GM23248 (cell line): ENCODE measurements around the gene MGMT. TPM values are rescaled to one million over a fixed set of nuclear protein-coding genes. Genes with fewer than 3 reads are reported as not detected.
A peak's percentile ranks its signal among the peaks of the same experiment; 100 is the strongest.

ENCODE experiments used
- DNase-seq: peaks from one replicate; pipeline ENCODE4 v3.0.0-alpha.2; 2015
- H2AFZ ChIP-seq: fragments of 200-600 bp; sonication (generic); 2 replicates; pipeline ENCODE4 v1.6.1; 2016; ENCODE audit warnings: antibody characterized with exemption
- H3F3A ChIP-seq: fragments of 200-600 bp; sonication (generic); 2 replicates; pipeline ENCODE4 v1.6.1; 2016; ENCODE audit warnings: mild to moderate bottlenecking, antibody characterized with exemption, mixed run types; ENCODE audit not compliant: insufficient read depth
- H3K27ac ChIP-seq: fragments of 200-600 bp; sonication (generic); 2 replicates; pipeline ENCODE4 v1.5.1; 2016; ENCODE audit warnings: mild to moderate bottlenecking
- H3K27me3 ChIP-seq: fragments of 200-600 bp; sonication (generic); replicated peaks from 2 replicates; pipeline ENCODE4 v1.6.1; 2016; ENCODE audit warnings: mild to moderate bottlenecking; ENCODE audit not compliant: insufficient read depth
- H3K36me3 ChIP-seq: fragments of 200-600 bp; sonication (generic); 2 replicates; pipeline ENCODE4 v1.6.1; 2016; ENCODE audit warnings: low read depth, mild to moderate bottlenecking
- H3K4me1 ChIP-seq: fragments of 200-600 bp; sonication (generic); 2 replicates; pipeline ENCODE4 v1.6.1; 2016; ENCODE audit warnings: mild to moderate bottlenecking; ENCODE audit not compliant: insufficient read depth
- H3K4me2 ChIP-seq: fragments of 200-600 bp; sonication (generic); one replicate; pipeline ENCODE4 v1.6.1; 2016; ENCODE audit warnings: mild to moderate bottlenecking; ENCODE audit not compliant: unreplicated experiment
- H3K4me3 ChIP-seq: fragments of 200-600 bp; sonication (generic); 2 replicates; pipeline ENCODE4 v1.5.1; 2016; ENCODE audit warnings: mild to moderate bottlenecking
- H3K79me2 ChIP-seq: fragments of 200-600 bp; sonication (generic); 2 replicates; pipeline ENCODE4 v1.6.1; 2016; ENCODE audit warnings: mild to moderate bottlenecking; ENCODE audit not compliant: insufficient read depth
- H3K9ac ChIP-seq: fragments of 200-600 bp; sonication (generic); 2 replicates; pipeline ENCODE4 v1.6.1; 2016; ENCODE audit warnings: mild to moderate bottlenecking
- H3K9me2 ChIP-seq: fragments of 200-600 bp; sonication (generic); 2 replicates; pipeline ENCODE4 v1.6.1; 2016; ENCODE audit warnings: mixed run types, mild to moderate bottlenecking, moderate library complexity; ENCODE audit not compliant: insufficient read depth
- H3K9me3 ChIP-seq: fragments of 200-600 bp; sonication (generic); one replicate; pipeline ENCODE4 v1.6.1; 2017; ENCODE audit warnings: low read depth
- H4K20me1 ChIP-seq: fragments of 200-600 bp; sonication (generic); 2 replicates; pipeline ENCODE4 v1.6.0; 2016; ENCODE audit not compliant: insufficient read depth
- EZH2 ChIP-seq: fragments of 200-600 bp; sonication (generic); IDR thresholded peaks from 2 replicates; pipeline ENCODE4 v1.6.1; 2018; ENCODE audit warnings: antibody characterized with exemption, mild to moderate bottlenecking; ENCODE audit not compliant: insufficient read depth, poor library complexity, severe bottlenecking
- EZH2phosphoT487 ChIP-seq: fragments of 200-600 bp; sonication (generic); IDR thresholded peaks from 2 replicates; pipeline ENCODE4 v1.6.1; 2018; ENCODE audit warnings: antibody characterized with exemption, moderate library complexity, mild to moderate bottlenecking, low read depth; ENCODE audit not compliant: insufficient read depth
- WGBS, 2 experiments: methylation state at CpG; one replicate each; pipeline ENCODE4 v1.1.6; 2015 to 2017; ENCODE audit warnings: low lambda C conversion rate in 2 of 2, low coverage in 1 of 2; ENCODE audit errors: missing lambda C conversion rate in 2 of 2; 5-methylcytosine and 5-hydroxymethylcytosine counted together
- in situ Hi-C: fragments of 300-500 bp; cut with MboI; formaldehyde crosslinking; loops from 2 replicates; pipeline ENCODE4 v1.15.0; 2020
- polyA plus RNA-seq: library from polyadenylated mRNA; unstranded; fragments of >200 nt; fragmentation: Nextera tagmentation; extraction: Ambion mirVana; gene quantifications from 2 replicates; pipeline ENCODE4 v1.2.1, GENCODE V29; 2016
- total RNA-seq: library from RNA; depleted of rRNA; stranded (reverse); fragments of >200 nt; shearing (Covaris generic); gene quantifications from 2 replicates; pipeline ENCODE4 v1.2.3, GENCODE V29; 2014

The MGMT gene
- total and polyA plus RNA-seq, 2 experiments from 2014 or later: 28.5 to 35.1 TPM

DNA sequence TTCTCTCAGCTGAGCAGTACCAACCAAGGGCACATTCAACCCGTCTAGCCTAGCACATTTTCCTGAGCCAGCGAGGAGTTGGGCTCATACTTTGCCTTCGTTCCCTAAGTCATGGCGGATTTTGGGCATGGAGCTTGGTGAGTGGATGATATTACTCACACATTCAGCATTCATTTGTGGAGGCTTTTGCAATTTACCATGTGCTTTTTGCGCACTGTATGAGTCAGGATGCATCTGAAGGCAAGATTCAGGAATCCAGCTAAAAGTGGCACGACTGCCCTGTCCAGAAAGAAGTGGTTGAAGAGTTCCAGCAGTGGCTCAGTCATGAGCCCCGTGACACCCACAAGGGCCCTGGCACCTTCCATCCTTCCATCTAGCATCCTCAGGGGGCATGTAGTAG lies 24.2 kb upstream of the MGMT start:
- no peak overlapping the region for H3K4me3 ChIP-seq
- no peak overlapping the region for H3K9ac ChIP-seq
- H2AFZ ChIP-seq: no peak overlapping the region
- H3K9me2 ChIP-seq: no peaks in the 10 kb centered on the region
- no peaks in the 10 kb centered on the region for H4K20me1 ChIP-seq
- H3K27ac ChIP-seq: no peak overlapping the region
- H3K9me3 ChIP-seq: no peaks in the 10 kb centered on the region
- H3K27me3 ChIP-seq: no peaks in the 10 kb centered on the region
- no peak for TF ChIP-seq EZH2
- no peak for TF ChIP-seq EZH2phosphoT487
- H3K4me2 ChIP-seq: no peak overlapping the region
- in situ Hi-C loops: no loop called here
- no peaks in the 10 kb centered on the region for H3K79me2 ChIP-seq
- WGBS, 2 experiments: 37 to 49% methylated on average over 7 of the region's 7 CpGs
- peak; percentile 8 for DNase-seq
- no peaks in the 10 kb centered on the region for H3F3A ChIP-seq
- H3K4me1 ChIP-seq: no peaks in the 10 kb centered on the region
- no peaks in the 10 kb centered on the region for H3K36me3 ChIP-seq

DNA sequence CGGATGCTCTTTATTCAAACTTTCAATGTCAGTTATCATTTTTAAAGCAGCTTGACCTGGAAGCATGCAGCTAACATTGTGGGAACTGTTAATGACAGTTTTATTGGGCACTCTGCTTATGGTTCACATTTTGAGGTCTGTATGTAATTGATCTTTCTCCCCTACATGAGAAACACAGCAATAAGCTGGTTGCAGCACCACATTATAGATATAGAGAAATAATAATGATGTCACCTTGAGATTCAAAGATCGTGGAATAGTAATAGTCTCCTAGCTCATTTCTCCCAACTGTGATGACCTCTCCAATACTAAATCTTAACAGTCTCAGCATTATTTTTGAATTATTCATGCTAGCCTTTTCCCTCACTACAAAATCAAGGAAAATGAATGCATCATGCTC lies 22.7 kb upstream of the MGMT start:
- H3K9me3 ChIP-seq: no peaks in the 10 kb centered on the region
- no peaks in the 10 kb centered on the region for H3F3A ChIP-seq
- no peaks in the 10 kb centered on the region for H3K36me3 ChIP-seq
- H3K27me3 ChIP-seq: no peaks in the 10 kb centered on the region
- no peaks in the 10 kb centered on the region for H3K4me1 ChIP-seq
- H3K9ac ChIP-seq: no peak overlapping the region
- H3K4me2 ChIP-seq: no peak overlapping the region
- no peak overlapping the region for H3K4me3 ChIP-seq
- TF ChIP-seq EZH2phosphoT487: no peak
- no peak for TF ChIP-seq EZH2
- in situ Hi-C loops: no loop called here
- no peak overlapping the region for H2AFZ ChIP-seq
- H4K20me1 ChIP-seq: no peaks in the 10 kb centered on the region
- no peak for DNase-seq
- WGBS, 2 experiments: 13 to 28% methylated on average over 2 of the region's 2 CpGs
- no peak overlapping the region for H3K27ac ChIP-seq
- H3K79me2 ChIP-seq: no peaks in the 10 kb centered on the region
- H3K9me2 ChIP-seq: no peaks in the 10 kb centered on the region

DNA sequence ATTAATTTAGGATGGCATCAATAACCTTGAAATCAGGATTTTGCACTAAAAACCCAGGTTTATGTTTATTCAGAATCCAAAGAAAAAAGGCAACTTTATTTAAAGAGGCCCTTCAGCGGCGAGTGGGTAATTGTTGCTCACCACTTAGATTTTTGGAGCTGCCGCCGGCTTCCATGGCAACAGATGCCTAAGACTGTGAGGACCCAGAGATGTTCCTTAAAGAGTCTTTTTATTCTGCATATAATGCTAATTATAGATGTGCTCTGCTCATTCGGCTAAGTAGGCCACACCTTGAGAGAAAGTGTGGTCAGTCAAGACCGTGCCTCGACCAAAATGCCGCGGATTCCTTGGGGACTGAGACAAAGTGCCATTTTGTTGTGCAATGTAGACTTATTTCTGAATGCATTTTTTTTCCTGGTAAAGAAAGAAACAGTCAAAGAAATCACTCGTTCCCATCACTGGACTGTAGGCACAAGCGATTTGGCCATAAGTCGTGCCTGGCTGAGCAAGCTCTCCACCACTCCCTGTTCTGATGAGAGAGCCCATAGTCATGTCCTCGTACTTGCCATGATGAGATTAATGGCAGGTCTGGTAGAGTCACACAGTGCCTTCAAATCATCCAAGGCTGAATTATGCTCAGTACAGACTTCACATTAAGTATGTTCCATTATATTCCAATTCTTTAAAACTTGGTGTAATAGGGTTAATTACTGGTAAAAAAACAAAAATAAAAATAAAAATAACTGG lies 21.4 kb upstream of the MGMT start:
- TF ChIP-seq EZH2 (no peak), EZH2phosphoT487 (no peak)
- no peaks in the 10 kb centered on the region for H3F3A ChIP-seq
- no peaks in the 10 kb centered on the region for H4K20me1 ChIP-seq
- H3K79me2 ChIP-seq: no peaks in the 10 kb centered on the region
- DNase-seq: no peak
- H3K36me3 ChIP-seq: no peaks in the 10 kb centered on the region
- H3K9me3 ChIP-seq: no peaks in the 10 kb centered on the region
- in situ Hi-C loops: no loop called here
- H3K27ac ChIP-seq: no peak overlapping the region
- no peak overlapping the region for H3K9ac ChIP-seq
- no peak overlapping the region for H3K4me3 ChIP-seq
- H3K9me2 ChIP-seq: no peaks in the 10 kb centered on the region
- H3K4me1 ChIP-seq: no peaks in the 10 kb centered on the region
- H3K27me3 ChIP-seq: no peaks in the 10 kb centered on the region
- WGBS, 2 experiments: 42 to 52% methylated on average over 13 of the region's 13 CpGs
- H2AFZ ChIP-seq: no peak overlapping the region
- no peak overlapping the region for H3K4me2 ChIP-seq

DNA sequence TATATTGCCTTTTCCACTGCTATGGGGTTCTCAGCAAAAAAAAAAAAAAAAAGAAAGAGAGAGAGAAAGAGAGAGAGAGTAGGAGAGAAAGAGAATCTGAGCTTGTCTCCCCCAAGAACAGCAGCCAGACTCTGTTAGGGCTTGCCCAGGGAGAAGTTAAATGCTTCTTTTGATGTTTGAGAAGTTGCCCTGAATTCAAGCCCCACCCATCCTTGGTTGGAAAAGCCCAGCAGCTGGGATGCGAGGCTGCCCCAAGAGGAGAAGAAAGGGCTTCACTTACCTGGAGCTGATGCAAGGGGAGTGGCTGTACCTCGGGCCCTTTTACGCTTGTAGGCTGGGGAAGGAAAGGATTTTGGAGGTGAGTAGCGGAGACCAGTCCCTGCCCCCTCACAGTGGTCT lies 20.9 kb upstream of the MGMT start:
- no peak overlapping the region for H3K4me2 ChIP-seq
- no peaks in the 10 kb centered on the region for H3F3A ChIP-seq
- H4K20me1 ChIP-seq: no peaks in the 10 kb centered on the region
- DNase-seq: no peak
- H3K27me3 ChIP-seq: no peaks in the 10 kb centered on the region
- WGBS, 2 experiments: 56 to 57% methylated on average over 4 of the region's 4 CpGs
- TF ChIP-seq EZH2 (no peak), EZH2phosphoT487 (no peak)
- H3K9me3 ChIP-seq: no peaks in the 10 kb centered on the region
- H3K27ac ChIP-seq: no peak overlapping the region
- no peak overlapping the region for H3K4me3 ChIP-seq
- H2AFZ ChIP-seq: no peak overlapping the region
- no peak overlapping the region for H3K9ac ChIP-seq
- H3K36me3 ChIP-seq: no peaks in the 10 kb centered on the region
- in situ Hi-C loops: no loop called here
- no peaks in the 10 kb centered on the region for H3K79me2 ChIP-seq
- H3K4me1 ChIP-seq: no peaks in the 10 kb centered on the region
- no peaks in the 10 kb centered on the region for H3K9me2 ChIP-seq
